ENCODE results near the gene CCDC57.

The CCDC57 gene

DNA sequence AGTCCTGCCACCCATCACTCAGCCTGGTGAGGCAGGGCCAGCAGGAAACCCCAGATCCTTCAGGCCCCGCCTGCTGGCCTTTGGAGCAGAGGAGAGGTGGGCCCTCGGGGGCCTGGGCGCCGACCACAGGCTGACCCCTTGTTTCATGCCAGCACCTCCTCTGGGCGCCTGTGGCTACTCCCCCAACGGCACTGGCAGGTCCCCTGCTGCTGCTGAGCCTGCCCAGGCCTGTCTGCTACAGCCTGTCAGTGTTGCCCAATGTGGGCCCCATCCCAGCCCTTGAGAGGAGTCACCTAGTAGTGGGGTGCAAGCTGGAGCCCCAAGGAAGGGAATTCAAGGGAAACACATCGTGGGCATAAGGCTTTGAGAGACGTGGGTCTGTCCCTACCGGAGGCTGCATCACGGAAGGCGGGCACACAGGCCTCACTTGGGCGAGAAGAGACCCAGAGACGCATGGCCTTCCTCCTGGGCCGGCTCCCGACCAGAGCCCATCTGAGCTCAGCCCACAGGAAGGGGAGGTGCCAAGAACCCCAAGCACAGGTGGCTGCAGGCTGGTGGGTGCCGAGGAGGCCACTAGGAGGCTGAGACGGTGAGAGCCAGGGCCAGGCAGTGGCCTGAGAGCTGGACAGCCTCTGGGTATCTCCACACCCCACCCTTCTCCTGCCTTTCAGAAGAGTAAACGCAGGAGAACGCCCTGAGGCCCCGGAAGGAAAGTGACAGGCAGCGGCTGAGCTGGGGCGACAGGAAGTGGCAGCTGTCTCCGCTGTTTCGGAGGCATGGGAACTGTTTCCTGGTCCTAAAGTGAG is 106.6 kb downstream of the CCDC57 start:
- DNase-seq (ENCODE audit: low read depth), result no peak

DNA sequence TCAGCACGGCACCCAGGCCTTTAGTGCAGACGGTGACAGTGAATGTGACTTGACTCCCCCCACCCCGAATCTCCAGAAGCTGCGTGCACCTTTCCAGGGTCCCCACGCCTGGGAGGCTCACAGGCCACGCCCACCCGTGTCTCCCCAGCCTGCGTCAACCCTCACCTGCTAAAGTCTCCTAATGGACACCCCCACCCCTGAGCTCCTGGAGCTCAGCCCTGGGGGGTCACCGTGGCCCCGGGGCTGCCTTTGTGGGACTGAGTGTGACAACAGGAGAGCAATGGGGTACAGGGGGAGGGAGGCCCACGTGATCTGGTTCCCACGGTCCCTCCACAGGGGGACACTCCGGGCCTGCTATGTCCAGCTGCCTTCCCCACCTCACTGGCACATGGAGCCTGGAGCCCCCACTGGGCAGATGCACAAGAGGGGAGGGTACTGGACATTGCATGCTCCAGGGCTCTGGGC is 107.2 kb downstream of the CCDC57 start:
- DNase-seq (ENCODE audit: low read depth), result no peak

DNA sequence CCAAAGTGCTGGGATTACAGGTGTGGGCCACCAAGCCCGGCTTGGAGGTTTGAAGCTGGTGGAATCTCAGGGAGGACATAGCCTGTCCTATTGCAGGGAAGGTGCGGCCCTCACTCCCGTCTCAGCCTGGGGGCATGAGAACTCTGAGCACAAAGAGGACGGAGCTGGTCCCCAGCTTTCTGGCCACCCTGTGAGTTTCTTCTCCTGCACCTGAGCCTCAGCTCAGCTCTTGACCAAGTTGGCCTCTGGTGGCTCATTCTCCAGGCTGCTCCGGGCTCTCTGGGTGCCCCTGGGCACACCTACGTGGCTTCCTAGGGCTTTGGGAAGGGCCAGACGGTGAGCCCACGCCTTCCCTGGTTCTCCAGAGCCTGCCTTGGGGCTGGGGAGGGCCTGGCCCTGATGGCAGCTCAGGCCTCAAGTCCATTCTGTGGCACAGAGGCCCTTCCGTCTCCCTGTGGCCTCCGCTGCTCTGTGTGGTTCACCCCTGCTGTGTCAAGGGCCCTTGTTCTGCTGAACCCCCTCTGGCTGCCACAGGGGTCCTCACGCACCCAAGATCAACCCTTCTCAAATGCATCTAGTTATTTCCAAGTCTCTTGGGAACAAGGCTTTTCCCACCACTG is 107.7 kb downstream of the CCDC57 start:
- no peak for DNase-seq (ENCODE audit: low read depth)

DNA sequence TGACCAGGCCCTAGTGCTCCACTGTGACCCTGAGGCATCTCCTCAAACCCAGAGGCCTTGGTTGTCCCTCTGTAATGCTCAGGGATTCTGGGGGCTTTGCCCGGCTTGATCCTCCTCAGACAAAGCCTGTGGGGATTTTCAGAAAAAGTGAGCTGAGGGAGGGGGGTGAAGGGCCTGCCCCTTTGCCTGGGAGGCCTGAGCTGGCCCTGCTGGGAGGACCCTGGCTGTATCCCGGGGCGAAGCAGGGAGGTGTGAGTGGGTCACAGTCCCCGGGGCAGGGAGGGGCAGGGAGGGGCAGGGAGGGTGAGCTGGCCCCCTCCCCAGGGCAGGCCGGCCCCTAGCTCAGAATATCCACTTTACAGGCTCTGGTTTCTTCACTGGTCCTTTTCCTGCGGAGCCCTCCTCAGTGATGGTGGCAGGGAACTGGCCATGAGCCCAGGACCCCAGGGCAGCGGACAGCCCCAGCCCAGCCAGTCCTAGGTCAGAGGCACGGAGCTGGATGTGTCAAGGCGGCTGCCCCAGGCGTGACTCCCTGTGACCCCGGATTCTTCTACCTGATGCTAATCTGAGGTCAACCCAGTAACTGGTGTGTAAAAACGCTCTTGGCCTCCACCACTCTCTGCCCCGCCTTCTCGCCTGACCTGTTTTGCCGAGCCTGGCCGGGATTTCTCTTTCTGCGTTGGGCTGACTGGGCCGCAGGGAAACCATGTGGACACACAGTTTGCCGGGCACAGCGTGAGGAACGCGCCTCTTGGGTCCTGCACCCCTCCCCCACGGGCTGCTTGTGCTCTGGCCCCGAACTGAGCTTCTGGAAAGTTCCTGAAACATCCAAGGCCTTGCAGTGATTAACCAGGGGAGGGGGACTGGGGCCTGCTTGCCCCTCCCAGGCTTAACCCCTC is 108.8 kb downstream of the CCDC57 start:
- DNase-seq (ENCODE audit: low read depth), result peak; percentile 26

DNA sequence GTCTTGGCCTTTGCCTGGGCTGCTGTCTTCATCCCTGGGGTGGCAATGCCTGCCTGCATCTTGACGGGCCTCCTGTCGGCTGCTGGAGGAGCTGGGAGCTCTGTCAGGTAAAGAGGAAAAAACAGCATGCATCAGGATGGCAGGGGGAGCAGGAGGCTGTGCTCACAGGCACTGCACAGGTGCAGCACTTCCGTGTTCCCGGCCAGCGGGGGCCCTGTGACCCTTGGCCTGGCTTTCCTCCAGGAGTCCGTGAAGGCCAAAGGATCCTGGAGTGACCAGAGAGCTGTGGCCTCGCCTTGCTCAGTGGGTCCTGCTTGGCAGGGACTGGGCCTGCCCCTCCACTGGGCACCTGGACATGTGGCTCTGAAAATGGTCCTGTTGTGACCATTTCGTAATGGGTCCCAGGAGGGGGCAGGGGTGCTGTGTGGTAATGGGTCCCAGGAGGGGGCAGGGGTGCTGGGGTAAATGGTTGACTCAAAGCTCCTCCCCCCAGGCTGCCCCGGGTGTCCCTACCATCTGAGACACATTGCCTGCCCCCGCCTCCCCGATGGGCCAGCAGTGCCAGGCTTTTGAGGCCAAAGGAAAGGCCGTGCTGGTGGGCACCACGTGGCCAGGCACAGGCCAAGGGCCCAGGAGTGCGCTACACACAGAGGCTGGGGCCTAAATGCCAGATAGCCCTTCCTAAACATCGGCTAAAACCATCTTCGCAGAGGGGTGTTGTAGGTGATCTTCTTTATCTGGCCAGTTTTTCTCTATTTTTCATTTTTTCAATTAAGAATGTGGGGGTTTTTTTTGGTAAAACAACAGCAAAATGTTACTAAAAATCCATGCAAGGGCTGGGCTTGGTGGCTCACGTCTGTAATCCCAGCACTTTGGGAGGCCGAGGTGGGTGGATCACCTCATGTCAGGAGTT is 110.6 kb downstream of the CCDC57 start:
- DNase-seq (ENCODE audit: low read depth), result no peak

DNA sequence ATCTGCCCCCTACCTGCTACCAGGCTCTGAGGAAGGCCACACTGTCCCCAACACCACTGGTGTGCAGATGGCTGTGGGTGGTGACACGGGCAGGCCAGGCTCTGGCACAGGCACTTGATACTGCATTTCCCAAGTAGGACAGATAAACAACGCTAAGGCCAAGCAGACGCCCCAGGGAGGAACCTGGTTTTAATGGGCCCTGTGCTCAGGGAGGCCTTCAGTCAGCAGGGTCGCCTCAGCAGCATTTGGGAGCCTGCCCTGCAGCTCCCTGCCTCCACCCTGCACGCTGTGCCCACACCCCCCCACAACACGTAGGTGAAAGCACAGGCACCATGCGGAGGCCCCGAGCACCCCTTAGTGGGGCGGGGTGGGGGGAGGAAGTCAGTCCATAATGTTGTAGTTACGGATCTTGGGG is 111.3 kb downstream of the CCDC57 start:
- no peak for DNase-seq (ENCODE audit: low read depth)

DNA sequence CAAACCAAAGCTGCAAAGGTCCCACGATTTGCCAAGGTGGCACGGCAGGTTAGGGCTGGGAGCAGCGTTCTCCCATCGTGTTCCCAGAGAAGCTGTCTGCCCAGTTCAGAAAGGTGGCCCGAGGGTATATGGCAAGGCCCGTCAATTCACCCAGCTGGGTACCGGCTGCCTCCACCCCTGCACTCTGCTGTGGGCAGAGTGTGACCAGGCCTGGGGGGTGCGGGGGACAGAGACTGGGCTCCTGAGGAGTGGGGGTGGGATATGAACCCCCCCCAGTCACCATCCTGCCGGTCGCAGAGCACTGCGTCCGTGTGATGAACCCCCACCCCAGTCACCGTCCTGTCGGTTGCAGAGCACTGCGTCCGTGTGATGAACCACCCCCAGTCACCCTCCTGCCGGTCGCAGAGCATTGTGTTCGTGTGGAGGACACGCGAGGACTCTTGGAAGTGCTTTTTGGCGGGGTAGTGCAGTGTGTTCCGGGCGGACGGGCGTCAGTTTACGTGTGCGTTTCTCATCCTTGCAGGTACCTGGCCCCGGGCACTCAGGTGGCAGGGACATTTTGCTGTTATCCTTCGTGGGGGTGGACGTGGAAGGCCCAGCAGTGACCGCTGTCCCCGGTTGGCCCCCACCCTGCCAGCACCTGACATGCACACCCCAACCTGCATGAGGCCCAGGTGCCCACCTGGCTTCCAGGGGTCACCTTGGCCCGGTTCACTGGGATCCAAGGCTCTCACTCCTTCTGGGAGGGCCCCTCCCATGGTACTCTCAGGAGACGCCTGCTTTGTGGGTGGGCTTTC is 111.9 kb downstream of the CCDC57 start:
- DNase-seq (ENCODE audit: low read depth), result no peak

DNA sequence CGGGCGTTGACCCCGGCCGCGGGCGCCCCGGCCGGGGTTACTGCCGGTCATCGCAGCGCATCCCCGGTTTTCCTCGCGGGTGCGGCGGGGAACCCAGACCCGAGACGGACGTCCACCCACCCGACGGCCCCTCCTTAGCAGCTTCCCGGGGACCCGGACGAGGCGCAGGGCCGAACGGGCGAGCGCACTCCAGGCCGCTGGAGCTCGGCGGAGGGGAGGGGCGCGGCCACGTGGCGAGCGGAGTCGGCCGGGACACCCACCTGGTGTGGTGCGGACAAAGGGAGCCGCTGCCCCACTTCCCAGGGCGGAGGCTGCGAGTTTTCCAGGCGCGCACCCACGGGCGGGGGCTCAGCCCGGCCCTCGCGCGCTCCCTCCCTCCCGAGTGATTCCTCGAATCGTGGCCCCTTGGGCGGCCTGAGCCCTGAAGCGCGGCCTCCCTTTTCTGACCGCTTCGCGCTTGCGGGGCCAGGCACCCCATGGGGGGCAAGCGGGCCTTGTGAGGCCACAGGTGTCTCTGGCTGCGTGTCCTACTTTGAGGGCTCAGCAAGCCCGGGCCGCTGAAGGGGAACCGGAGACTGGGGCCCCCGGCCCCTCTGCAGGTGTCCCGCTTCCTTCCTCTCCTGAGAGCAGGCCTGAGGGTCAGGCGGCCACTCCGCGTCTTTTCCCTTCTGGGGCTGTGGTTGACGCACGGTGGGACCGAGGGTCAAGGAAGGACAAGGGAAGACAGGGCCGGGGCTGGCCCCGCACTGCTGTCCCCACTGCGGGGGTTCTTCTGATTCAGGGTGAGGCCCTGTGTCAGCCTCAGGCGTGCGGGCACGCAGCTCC is 113.5 kb downstream of the CCDC57 start:
- no peak for DNase-seq (ENCODE audit: low read depth)

DNA sequence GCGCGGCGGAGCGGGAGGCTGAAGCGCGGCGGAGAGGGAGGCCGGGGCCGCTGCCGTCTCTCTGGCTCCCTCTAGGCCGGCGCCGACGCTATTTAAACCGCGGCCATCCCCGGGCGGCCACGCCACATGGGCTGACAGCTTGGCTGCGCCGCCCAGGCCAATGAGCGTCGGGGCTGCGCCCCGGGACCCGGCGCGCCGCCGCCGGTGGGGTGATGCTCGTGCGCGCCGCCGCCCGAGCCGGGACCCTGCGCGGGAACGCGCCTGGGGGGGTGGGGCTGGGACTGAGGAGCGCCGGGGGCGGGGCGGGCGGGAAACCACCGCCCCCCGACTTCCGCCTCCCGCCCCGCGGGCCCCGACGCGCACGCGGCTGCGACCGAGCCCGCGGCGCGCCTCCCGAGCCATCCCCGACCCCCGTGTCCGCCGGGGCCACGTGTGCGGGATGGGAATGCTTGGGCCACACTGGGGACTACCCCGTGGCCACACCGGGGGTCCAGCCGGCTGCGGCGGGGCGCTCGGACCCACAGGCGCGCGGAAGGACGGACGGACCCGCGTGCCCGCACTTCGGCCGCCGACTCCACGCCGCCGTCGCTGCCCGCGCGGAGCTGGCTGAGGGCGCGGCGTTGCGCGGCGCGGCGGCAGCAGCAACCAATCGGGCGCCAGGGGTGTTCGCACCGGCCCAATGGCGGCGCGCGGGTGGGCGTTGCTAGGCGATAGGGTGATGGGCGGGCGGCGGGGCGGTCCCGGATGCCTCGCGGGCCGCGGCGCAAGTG is 114.3 kb downstream of the CCDC57 start, which contains the start of gene FASN:
FASN (minus strand) TSS at position 68 of the 770 bp plus-strand sequence. CDS start 1,791 bp downstream, outside the sequence.
- peak; percentile 89 for DNase-seq (ENCODE audit: low read depth)

DNA sequence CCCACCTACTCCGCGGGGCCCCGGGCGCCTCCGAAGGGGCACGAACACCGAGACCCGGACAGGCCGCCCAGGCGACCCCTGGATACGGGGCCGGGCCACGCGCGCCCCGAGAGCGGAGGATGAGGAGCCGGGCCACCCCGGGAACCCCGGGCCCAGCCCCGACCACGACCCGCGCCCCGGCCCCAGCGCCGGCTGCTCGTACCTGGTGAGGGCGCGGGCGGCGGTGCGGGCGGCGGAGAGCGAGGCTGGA is 114.8 kb downstream of the CCDC57 start:
- DNase-seq (ENCODE audit: low read depth), result no peak

DNA sequence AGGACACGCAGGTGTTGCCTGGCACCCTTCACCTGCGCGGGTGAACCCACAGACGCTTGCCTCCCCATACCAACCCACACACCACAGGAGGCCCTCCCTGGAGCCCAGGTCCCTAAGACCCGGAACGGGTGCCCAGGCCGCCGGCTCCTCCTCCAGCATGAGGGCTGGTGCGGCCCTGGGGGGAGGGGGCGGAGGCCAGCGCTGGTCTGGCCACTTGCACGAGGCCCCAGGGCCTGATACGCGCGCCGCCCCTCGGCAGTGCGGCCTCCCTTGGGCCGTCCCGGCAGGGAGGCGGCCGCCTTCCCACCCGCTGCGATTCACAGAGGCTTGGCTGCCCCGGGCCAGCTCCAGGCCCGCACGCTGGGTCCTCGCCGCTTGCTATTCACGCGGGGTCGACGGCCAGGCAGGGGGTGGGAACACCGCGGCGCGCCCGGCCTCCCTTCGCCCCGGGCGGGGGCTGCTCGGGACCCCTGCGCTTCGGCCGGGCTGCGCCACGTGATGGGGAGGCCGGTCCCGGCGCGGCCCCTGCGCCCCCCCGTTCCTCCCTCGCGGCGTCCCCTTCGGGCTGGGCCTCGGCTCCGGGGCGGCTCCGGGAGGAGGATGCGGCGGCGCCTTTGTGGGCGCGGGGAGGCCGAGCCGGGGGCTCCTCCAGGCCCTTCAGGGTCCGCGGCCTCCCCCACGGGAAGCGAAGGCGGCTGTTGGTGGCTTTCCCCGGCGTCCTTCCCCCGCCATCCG is 115.3 kb downstream of the CCDC57 start:
- no peak for DNase-seq (ENCODE audit: low read depth)

DNA sequence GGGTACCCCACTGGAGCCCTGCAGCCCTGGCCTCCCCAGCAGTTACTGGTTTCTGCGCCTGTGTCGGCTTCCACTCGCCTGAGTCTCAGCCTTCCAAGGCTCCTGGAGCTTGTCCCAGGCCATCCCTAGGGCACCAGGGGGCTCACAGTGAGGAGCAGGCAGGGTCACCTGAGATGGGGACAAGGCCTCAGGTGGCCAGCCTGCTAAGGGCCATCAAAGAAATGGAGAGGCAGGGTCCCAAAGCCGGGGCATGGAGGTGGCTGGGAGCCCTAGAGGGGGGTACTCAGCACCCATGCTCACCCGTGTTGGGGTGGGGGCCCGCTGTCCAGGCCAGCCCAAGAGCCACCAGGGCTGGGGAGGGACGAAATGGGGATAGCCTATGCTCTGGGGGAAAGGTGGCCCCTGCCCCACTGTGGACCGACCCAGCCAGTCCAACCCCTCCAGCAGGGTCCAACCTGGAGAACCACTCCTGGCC is 115.9 kb downstream of the CCDC57 start:
- no peak for DNase-seq (ENCODE audit: low read depth)

DNA sequence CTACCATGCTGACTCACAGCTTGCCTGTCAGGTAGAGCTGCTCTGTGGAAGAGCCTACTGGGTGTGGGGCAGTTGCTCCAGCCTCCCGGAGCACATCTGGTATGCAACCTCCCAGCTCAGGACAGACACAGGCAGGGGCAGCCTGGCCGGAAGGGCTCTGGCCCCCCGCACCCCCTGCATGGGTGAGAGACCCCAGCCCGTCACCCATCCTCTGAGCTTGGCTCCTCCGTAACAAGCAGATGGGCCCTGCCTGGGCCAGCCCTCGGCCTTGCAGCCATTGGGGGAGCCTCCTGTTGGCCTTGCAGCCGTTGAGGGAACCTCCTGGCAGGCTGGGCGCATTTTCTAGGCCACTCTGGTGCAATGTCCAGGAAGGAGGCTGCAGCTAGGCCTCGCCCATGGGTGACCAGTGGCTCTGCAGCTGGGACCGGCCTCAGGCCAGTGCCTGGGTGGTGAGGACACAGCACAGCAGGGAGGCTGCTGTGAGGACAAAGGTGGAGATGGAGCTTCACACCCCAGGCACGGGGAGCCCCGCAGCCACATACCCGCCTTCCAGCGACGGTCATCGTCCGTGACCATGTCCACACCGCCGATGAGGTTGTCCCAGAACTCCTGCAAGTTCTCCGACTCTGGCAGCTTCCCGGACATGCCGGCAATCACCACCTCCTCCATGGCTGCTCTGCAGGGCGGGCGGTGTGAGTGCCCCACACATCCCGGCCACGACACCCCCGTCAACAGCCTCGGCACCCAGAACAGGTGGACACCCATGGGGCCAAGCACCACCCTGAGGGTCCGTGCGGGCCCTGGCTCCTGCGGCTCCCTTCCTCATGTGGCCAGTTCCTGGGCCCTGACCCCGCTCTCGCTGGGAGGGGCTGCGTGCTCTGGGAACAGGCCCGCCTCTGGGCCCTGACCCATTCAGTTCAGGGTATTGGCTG is 116.6 kb downstream of the CCDC57 start:
- DNase-seq (ENCODE audit: low read depth), result no peak

DNA sequence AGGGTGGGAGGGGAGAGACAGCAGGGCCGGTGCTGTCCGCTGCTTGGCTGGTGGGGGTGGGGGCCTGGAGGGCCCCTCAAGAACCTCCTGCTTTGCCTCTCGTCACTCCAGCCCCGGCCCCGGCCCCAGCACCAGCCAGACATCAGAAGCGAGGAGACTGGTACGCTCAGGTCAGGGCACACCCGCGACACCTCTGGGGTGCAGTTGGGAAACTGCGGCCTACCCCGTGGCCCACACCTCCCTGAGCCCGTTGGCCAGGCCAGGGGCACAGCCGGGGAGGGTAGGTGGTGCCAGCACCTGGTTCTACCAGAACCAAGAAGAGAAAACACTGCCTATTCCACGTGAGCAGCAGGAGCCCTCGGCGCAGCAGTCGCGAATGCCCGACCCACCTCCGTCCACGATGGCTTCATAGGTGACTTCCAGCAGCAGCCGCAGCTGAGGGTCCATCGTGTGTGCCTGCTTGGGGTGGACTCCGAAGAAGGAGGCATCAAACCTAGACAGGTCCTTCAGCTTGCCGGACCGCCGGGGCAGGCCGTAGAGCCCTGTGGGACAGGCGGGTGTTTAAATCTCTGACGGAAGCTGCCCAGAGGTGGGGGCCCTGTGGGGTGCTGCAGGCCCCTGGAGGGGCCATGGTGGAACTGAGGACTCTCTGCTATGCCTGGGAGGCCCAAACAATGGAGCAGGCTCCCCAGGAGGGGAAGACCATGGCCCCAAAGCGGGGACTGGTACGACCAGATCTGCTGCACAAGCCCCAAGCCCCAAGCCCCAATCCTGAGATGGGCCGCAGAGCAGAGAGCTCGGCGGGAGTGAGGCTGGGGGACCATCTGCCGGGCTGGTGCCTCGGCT is 117.5 kb downstream of the CCDC57 start:
- no peak for DNase-seq (ENCODE audit: low read depth)

DNA sequence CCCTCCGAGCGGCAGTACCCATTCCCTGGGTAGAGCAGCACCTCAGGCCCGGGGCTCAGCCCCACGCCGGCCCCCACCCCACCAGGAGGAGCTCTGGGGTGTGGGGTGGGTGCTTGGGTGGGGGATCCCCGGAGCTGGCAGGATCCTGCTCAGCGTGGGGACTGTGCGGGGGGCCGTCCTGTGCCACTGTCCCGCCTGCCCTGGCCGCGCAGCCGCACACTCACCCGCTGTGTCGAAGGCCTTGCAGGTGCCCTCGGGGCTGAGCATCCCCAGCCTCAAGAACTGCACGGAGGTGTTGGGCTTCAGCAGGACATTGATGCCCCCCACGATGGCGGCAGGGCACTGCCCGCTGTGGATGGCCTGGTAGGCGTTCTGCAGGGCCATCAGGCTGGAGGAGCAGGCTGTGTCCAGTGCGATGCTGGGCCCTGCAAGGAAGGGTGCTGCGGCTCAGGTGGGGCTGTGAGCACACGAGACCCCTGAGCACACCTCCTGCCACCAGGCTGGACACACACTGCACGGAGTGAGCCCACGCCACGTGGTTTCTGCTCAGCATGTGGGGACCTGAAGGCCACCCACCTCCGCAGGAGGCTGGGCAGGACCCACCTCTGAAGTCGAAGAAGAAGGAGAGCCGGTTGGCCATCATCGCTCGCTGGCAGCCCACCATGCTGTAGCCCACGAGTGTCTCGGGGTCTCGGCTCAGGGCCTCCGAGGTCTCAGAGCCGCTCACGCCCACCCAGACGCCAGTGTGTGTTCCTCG is 119.5 kb downstream of the CCDC57 start:
- DNase-seq (ENCODE audit: low read depth), result no peak

DNA sequence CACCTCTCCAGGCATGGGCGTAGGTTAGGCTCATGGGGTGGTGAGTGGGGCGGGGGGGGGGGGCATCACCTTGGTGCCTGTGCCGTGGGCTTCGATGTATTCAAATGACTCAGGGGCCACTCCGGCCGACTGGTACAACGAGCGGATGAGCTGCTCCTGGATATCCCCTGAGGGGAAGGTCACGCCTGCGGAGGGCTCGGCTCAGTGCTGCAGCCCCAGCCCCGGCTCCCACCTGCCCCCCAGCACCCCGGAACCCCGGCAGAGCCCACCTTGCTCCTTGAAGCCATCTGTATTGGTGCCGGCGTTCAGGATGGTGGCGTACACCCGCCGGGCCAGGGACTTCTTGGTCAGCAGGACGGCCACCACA is 120.0 kb downstream of the CCDC57 start:
- DNase-seq (ENCODE audit: low read depth), result no peak

Measured in fibroblast of the conjunctiva (primary cell).